ENCODE measurements around the gene NUMBL.
"Not testable (repeated sequence)": the region's sequence is repeated elsewhere in the genome, so short reads cannot be mapped to it uniquely, and the experiment has no call there.

The NUMBL gene

GRCh38 chr19:40690050-40690692 is at the start of gene NUMBL:
NUMBL (minus strand) TSS chr19:40690651; CDS start chr19:40690483, 168 bp downstream.
- FAIRE-seq: no peak
- no peak for DNase-seq (ENCODE audit: low spot score)

GRCh38 chr19:40739030-40739839 is 48.8 kb upstream of the NUMBL start:
- DNase-seq (ENCODE audit: low spot score) (no peak), FAIRE-seq (no peak)

GRCh38 chr19:40737102-40737644 is 46.7 kb upstream of the NUMBL start:
- FAIRE-seq: no peak
- DNase-seq (ENCODE audit: low spot score): no peak

- no peak for DNase-seq (ENCODE audit: low spot score)
- no peak for FAIRE-seq
Measured at GRCh38 chr19:40736661-40737060, 46.2 kb upstream of the NUMBL start.

- no peak for FAIRE-seq
- no peak for DNase-seq (ENCODE audit: low spot score)
Measured at GRCh38 chr19:40735013-40735771, 44.7 kb upstream of the NUMBL start.

GRCh38 chr19:40733149-40733548 is 42.7 kb upstream of the NUMBL start:
- no peak for FAIRE-seq

GRCh38 chr19:40732304-40732703 is 41.9 kb upstream of the NUMBL start:
- FAIRE-seq; DNase-seq (ENCODE audit: low spot score): not testable (repeated sequence)

More at GRCh38 chr19:40733149-40733548, 42.7 kb upstream of the NUMBL start:
- DNase-seq (ENCODE audit: low spot score): no peak

GRCh38 chr19:40730065-40730464 is 39.6 kb upstream of the NUMBL start:
- not testable (repeated sequence) for FAIRE-seq; DNase-seq (ENCODE audit: low spot score)

GRCh38 chr19:40726279-40726678 is 35.8 kb upstream of the NUMBL start:
- DNase-seq (ENCODE audit: low spot score): no peak
- FAIRE-seq: no peak

GRCh38 chr19:40724855-40725254 is 34.4 kb upstream of the NUMBL start:
- no peak for DNase-seq (ENCODE audit: low spot score)
- no peak for FAIRE-seq

- FAIRE-seq (no peak), DNase-seq (ENCODE audit: low spot score) (no peak)
Measured at GRCh38 chr19:40724315-40724714, 33.9 kb upstream of the NUMBL start.

- FAIRE-seq: no peak
- DNase-seq (ENCODE audit: low spot score): no peak
Measured at GRCh38 chr19:40723661-40724254, 33.3 kb upstream of the NUMBL start.

- FAIRE-seq (no peak), DNase-seq (ENCODE audit: low spot score) (no peak)
Measured at GRCh38 chr19:40721936-40722661, 31.6 kb upstream of the NUMBL start.

GRCh38 chr19:40721140-40721486 is 30.7 kb upstream of the NUMBL start:
- DNase-seq (ENCODE audit: low spot score) (no peak), FAIRE-seq (no peak)

GRCh38 chr19:40719414-40719894 is 29.0 kb upstream of the NUMBL start:
- FAIRE-seq: no peak
- DNase-seq (ENCODE audit: low spot score): no peak

- DNase-seq (ENCODE audit: low spot score): peak; percentile 51
- no peak for FAIRE-seq
Measured at GRCh38 chr19:40718774-40719391, 28.4 kb upstream of the NUMBL start.

- no peak for FAIRE-seq
- no peak for DNase-seq (ENCODE audit: low spot score)
Measured at GRCh38 chr19:40717880-40718773, 27.7 kb upstream of the NUMBL start.

GRCh38 chr19:40717325-40717879 is 27.0 kb upstream of the NUMBL start:
- no peak for FAIRE-seq
- DNase-seq (ENCODE audit: low spot score): no peak

All from urothelium cell line (cell line).